GM23338 (cell line): ENCODE results near the gene EPHB2. TPM values are rescaled to one million over a fixed set of nuclear protein-coding genes. Genes with fewer than 3 reads are reported as not detected.

Source experiments
- ATAC-seq: fragments of 200-7000 bp; cut with Tn5 transposase; 3 replicates; pipeline ENCODE4 v1.9.1; 2020
- DNase-seq: peaks from one replicate; pipeline ENCODE4 v3.0.0-alpha.2; 2015; ENCODE audit warnings: low spot score
- H2AFZ ChIP-seq: fragments of 200-600 bp; sonication (generic); 2 replicates; pipeline ENCODE4 v1.8.0; 2016; ENCODE audit warnings: antibody characterized with exemption, mild to moderate bottlenecking, moderate library complexity
- H3F3A ChIP-seq: fragments of 200-600 bp; sonication (generic); replicated peaks from 2 replicates; pipeline ENCODE4 v1.8.0; 2017; ENCODE audit warnings: antibody characterized with exemption, mixed run types, low read depth
- H3K27ac ChIP-seq: fragments of 200-600 bp; sonication (generic); 2 replicates; pipeline ENCODE4 v1.6.1; 2016; ENCODE audit warnings: low read depth
- H3K27me3 ChIP-seq: fragments of 200-600 bp; sonication (generic); 2 replicates; pipeline ENCODE4 v1.8.0; 2016; ENCODE audit warnings: mild to moderate bottlenecking, mixed run types, moderate library complexity; ENCODE audit not compliant: insufficient read depth
- H3K36me3 ChIP-seq: fragments of 200-600 bp; sonication (generic); 2 replicates; pipeline ENCODE4 v1.8.0; 2016; ENCODE audit warnings: mild to moderate bottlenecking; ENCODE audit not compliant: insufficient read depth
- H3K4me1 ChIP-seq: fragments of 200-600 bp; sonication (generic); 2 replicates; pipeline ENCODE4 v1.8.0; 2016; ENCODE audit warnings: mild to moderate bottlenecking, moderate library complexity; ENCODE audit not compliant: insufficient read depth
- H3K4me2 ChIP-seq: fragments of 200-600 bp; sonication (generic); 2 replicates; pipeline ENCODE4 v1.7.1; 2017; ENCODE audit warnings: mixed run types
- H3K4me3 ChIP-seq: fragments of 200-600 bp; sonication (generic); 2 replicates; pipeline ENCODE4 v1.6.1; 2016; ENCODE audit warnings: mixed run types
- H3K79me2 ChIP-seq: fragments of 200-600 bp; sonication (generic); replicated peaks from 2 replicates; pipeline ENCODE4 v1.8.0; 2017; ENCODE audit warnings: mild to moderate bottlenecking; ENCODE audit not compliant: insufficient read depth
- H3K9me2 ChIP-seq: fragments of 200-600 bp; sonication (generic); 2 replicates; pipeline ENCODE4 v1.8.0; 2017; ENCODE audit not compliant: insufficient read depth
- H4K20me1 ChIP-seq: fragments of 200-600 bp; sonication (generic); replicated peaks from 2 replicates; pipeline ENCODE4 v1.8.0; 2017; ENCODE audit warnings: mild to moderate bottlenecking; ENCODE audit not compliant: insufficient read depth
- H3K27ac Mint-ChIP-seq: 2 replicates; pipeline ENCODE4 v1.8.0; 2020; ENCODE audit warnings: inconsistent platforms, mild to moderate bottlenecking, moderate library complexity, mixed read lengths
- H3K27me3 Mint-ChIP-seq: 3 replicates; pipeline ENCODE4 v1.8.0; 2022; ENCODE audit warnings: low read depth, mild to moderate bottlenecking, moderate library complexity, mixed read lengths, inconsistent platforms; ENCODE audit not compliant: insufficient read depth, poor library complexity
- H3K36me3 Mint-ChIP-seq: 3 replicates; pipeline ENCODE4 v1.8.0; 2021; ENCODE audit warnings: low read depth, mild to moderate bottlenecking, inconsistent platforms, moderate library complexity, mixed read lengths
- H3K4me1 Mint-ChIP-seq: 3 replicates; pipeline ENCODE4 v1.8.0; 2020; ENCODE audit warnings: mild to moderate bottlenecking, inconsistent platforms, mixed read lengths
- H3K4me3 Mint-ChIP-seq: 3 replicates; pipeline ENCODE4 v1.8.0; 2021; ENCODE audit warnings: moderate library complexity, mild to moderate bottlenecking, inconsistent platforms, mixed read lengths
- H3K9me3 Mint-ChIP-seq: 3 replicates; pipeline ENCODE4 v1.8.0; 2020; ENCODE audit warnings: moderate library complexity, mild to moderate bottlenecking, inconsistent platforms, mixed read lengths
- CREB1 ChIP-seq: fragments of 250-450 bp; sonication (Bioruptor Pico); IDR thresholded peaks from 2 replicates; pipeline ENCODE4 v1.5.0; 2020; ENCODE audit warnings: low read depth, mild to moderate bottlenecking, moderate library complexity
- CTCF ChIP-seq, 2 experiments: fragments of 200-600 bp in 1 of 2; sonication (generic) in 1 of 2; conservative IDR thresholded peaks; 2 replicates each; pipeline versions ENCODE4 v1.5.1 to v1.6.1; 2016 to 2017; ENCODE audit warnings: antibody characterized with exemption in 2 of 2, low read depth in 2 of 2, mild to moderate bottlenecking in 2 of 2, moderate library complexity in 1 of 2
- ETS1 ChIP-seq: IDR thresholded peaks from 2 replicates; pipeline ENCODE4 v1.6.1; 2016; ENCODE audit warnings: antibody characterized with exemption
- EZH2phosphoT487 ChIP-seq: fragments of 200-600 bp; sonication (generic); IDR thresholded peaks from one replicate; pipeline ENCODE4 v1.8.1; 2018; ENCODE audit warnings: antibody characterized with exemption; ENCODE audit not compliant: unreplicated experiment
- JUNB ChIP-seq: IDR thresholded peaks from one replicate; pipeline ENCODE4 v1.6.1; 2016; ENCODE audit warnings: antibody characterized with exemption; ENCODE audit not compliant: unreplicated experiment
- NANOG ChIP-seq: IDR thresholded peaks from 2 replicates; pipeline ENCODE4 v1.6.1; 2016; ENCODE audit warnings: antibody characterized with exemption, borderline replicate concordance
- POLR2AphosphoS5 ChIP-seq: IDR thresholded peaks from 2 replicates; pipeline ENCODE4 v1.6.1; 2016; ENCODE audit warnings: antibody characterized with exemption, low read depth
- REST ChIP-seq: IDR thresholded peaks from one replicate; pipeline ENCODE4 v1.6.1; 2018; ENCODE audit warnings: antibody characterized with exemption; ENCODE audit not compliant: unreplicated experiment
- STAT1 ChIP-seq: IDR thresholded peaks from one replicate; pipeline ENCODE4 v1.6.1; 2016; ENCODE audit warnings: antibody characterized with exemption; ENCODE audit not compliant: unreplicated experiment
- ZNF114 ChIP-seq: fragments of 250-450 bp; sonication (Bioruptor Pico); IDR thresholded peaks from 2 replicates; pipeline ENCODE4 v1.5.0; 2020; ENCODE audit warnings: mild to moderate bottlenecking, moderate library complexity
- ZNF331 ChIP-seq: fragments of 250-450 bp; sonication (Bioruptor Pico); IDR thresholded peaks from 2 replicates; pipeline ENCODE4 v1.5.0; 2020; ENCODE audit warnings: low read depth, mild to moderate bottlenecking, moderate library complexity
- ZNF462 ChIP-seq: fragments of 250-450 bp; sonication (Bioruptor Pico); IDR thresholded peaks from 2 replicates; pipeline ENCODE4 v1.5.0; 2020; ENCODE audit warnings: mild to moderate bottlenecking, moderate library complexity
- polyA plus RNA-seq: library from polyadenylated mRNA; unstranded; fragments of >200 nt; fragmentation: Nextera tagmentation; extraction: Ambion mirVana; gene quantifications from 2 replicates; pipeline ENCODE4 v1.2.1, GENCODE V29; 2016
- total RNA-seq: library from RNA; depleted of rRNA; stranded (reverse); fragments of >200 nt; shearing (Covaris generic); gene quantifications from 2 replicates; pipeline ENCODE4 v1.2.3, GENCODE V29; 2014

EPHB2 gene
- total and polyA plus RNA-seq, 2 experiments from 2014 or later, result 4.1 to 20.1 TPM

GRCh38 chr1:22850681-22851080 is 140.0 kb downstream of the EPHB2 start:
- DNase-seq (no peak), ATAC-seq (no peak)
- no peak for TF ChIP-seq JUNB
- no peak for TF ChIP-seq CREB1 (CRISPR knock-in tag)
- no peak for TF ChIP-seq EZH2phosphoT487
- TF ChIP-seq ZNF114, result no peak
- TF ChIP-seq ZNF462 (CRISPR knock-in tag), result no peak
- TF ChIP-seq STAT1, result no peak
- no peak for TF ChIP-seq ZNF331 (CRISPR knock-in tag)
- no peak for TF ChIP-seq POLR2AphosphoS5
- TF ChIP-seq NANOG, result no peak
- TF ChIP-seq ETS1, result no peak
- no peak for TF ChIP-seq CTCF (conservative IDR thresholded peaks at IDR 0.05; ENCODE audit: low read depth in 2 of 2)
- no peak for TF ChIP-seq REST
- Mint-ChIP-seq H3K4me3 (no peak overlapping the region), H3K4me1 (peaks cover 32% of the 10 kb centered on the region), H3K27ac (no peak overlapping the region), H3K36me3 (no peaks in the 10 kb centered on the region), H3K9me3 (no peaks in the 10 kb centered on the region), H3K27me3 (peaks cover 8% of the 10 kb centered on the region)
- no peaks in the 10 kb centered on the region for H3K79me2 ChIP-seq
- H3K27ac ChIP-seq, result no peak overlapping the region
- H3K4me3 ChIP-seq, result no peak overlapping the region
- no peaks in the 10 kb centered on the region for H4K20me1 ChIP-seq
- H2AFZ ChIP-seq, result no peak overlapping the region
- no peaks in the 10 kb centered on the region for H3K27me3 ChIP-seq
- peaks cover 8% of the 10 kb centered on the region; the same call in 1 of the 2 replicates for H3K4me1 ChIP-seq
- H3F3A ChIP-seq, result no peaks in the 10 kb centered on the region
- H3K36me3 ChIP-seq, result no peaks in the 10 kb centered on the region
- H3K9me2 ChIP-seq, result no peaks in the 10 kb centered on the region
- H3K4me2 ChIP-seq, result no peak overlapping the region
